ENCODE results near the gene THSD4.

Gene THSD4

DNA sequence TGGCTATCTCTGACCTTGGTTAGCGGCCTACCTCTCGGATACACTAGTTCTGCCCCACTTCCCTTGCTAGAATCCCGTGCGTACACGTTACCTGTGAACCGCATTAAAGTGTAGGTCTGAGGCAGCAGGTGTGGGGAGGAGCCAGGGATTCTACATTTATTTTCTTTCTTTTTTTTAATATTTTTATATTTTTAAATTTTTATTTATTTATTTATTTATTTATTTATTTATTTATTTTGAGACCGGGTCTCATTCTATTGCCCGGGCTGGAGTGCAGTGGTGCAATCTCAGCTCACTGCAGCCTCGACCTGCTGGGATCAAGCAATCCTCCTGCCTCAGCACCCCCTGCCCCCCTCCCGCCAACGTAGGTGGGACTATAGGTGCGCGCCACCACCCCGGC is 634.2 kb downstream of the THSD4 start:
- Histone ChIP-seq H3K27ac (ENCODE audit: low read depth, low read length) (no peak overlapping the region), H3K79me2 (ENCODE audit: control insufficient read depth, low read length) (no peaks in the 10 kb centered on the region), H3K9me2 (replicated peaks; ENCODE audit: control insufficient read depth, low read length) (no peaks in the 10 kb centered on the region), H3K4me3 (ENCODE audit: low read length) (no peak overlapping the region), H3K36me3 (ENCODE audit: control insufficient read depth, low read length) (no peaks in the 10 kb centered on the region), H4K20me1 (ENCODE audit: control insufficient read depth, insufficient read depth, low read depth, low read length) (no peaks in the 10 kb centered on the region), H3K9me3 (ENCODE audit: control insufficient read depth, insufficient read depth, low read length) (no peaks in the 10 kb centered on the region), H3F3A (ENCODE audit: control insufficient read depth, insufficient read depth) (no peaks in the 10 kb centered on the region), H3K4me1 (ENCODE audit: control insufficient read depth, low read length) (no peaks in the 10 kb centered on the region), H3K4me2 (ENCODE audit: low read length) (no peak overlapping the region), H3K27me3 (ENCODE audit: control insufficient read depth, low read length) (peaks cover 3% of the 10 kb centered on the region; the same call in 1 of the 2 replicates)
- TF ChIP-seq EZH2phosphoT487 (IDR thresholded peaks at IDR 0.05; ENCODE audit: borderline replicate concordance, low read length): no peak
- TF ChIP-seq, protein P1, sequence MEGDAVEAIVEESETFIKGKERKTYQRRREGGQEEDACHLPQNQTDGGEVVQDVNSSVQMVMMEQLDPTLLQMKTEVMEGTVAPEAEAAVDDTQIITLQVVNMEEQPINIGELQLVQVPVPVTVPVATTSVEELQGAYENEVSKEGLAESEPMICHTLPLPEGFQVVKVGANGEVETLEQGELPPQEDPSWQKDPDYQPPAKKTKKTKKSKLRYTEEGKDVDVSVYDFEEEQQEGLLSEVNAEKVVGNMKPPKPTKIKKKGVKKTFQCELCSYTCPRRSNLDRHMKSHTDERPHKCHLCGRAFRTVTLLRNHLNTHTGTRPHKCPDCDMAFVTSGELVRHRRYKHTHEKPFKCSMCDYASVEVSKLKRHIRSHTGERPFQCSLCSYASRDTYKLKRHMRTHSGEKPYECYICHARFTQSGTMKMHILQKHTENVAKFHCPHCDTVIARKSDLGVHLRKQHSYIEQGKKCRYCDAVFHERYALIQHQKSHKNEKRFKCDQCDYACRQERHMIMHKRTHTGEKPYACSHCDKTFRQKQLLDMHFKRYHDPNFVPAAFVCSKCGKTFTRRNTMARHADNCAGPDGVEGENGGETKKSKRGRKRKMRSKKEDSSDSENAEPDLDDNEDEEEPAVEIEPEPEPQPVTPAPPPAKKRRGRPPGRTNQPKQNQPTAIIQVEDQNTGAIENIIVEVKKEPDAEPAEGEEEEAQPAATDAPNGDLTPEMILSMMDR (IDR thresholded peaks at IDR 0.05; ENCODE audit: low read depth, low read length, poor library complexity, severe bottlenecking): no peak

DNA sequence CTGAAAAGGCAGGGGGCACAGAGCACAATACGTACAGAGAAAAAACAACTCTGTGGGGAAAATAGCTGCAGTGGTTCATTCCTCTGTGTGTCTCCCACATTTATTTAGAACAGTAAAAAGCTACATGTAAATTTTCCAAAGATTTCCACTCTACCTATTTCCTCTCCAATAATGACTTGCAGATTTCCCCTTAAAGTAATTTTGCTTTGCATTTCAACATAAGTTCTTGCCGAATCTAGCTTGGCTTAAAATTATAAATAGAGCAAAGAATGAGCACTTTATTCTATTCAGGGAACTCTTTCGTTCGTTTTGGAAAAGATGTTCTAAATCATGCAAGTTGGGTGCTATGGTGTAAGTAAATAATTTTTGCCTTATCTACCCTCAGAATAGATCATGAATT is 636.9 kb downstream of the THSD4 start:
- H3F3A ChIP-seq (ENCODE audit: control insufficient read depth, insufficient read depth): no peaks in the 10 kb centered on the region
- no peak overlapping the region for H3K4me2 ChIP-seq (ENCODE audit: low read length)
- no peaks in the 10 kb centered on the region for H3K36me3 ChIP-seq (ENCODE audit: control insufficient read depth, low read length)
- no peaks in the 10 kb centered on the region for H3K79me2 ChIP-seq (ENCODE audit: control insufficient read depth, low read length)
- H3K27me3 ChIP-seq (ENCODE audit: control insufficient read depth, low read length): peaks cover 7% of the 10 kb centered on the region; the same call in 1 of the 2 replicates
- H3K4me3 ChIP-seq (ENCODE audit: low read length): no peak overlapping the region
- TF ChIP-seq, protein P1 (IDR thresholded peaks at IDR 0.05; ENCODE audit: low read depth, low read length, poor library complexity, severe bottlenecking): no peak
- TF ChIP-seq EZH2phosphoT487 (IDR thresholded peaks at IDR 0.05; ENCODE audit: borderline replicate concordance, low read length): no peak
- no peaks in the 10 kb centered on the region for H3K9me3 ChIP-seq (ENCODE audit: control insufficient read depth, insufficient read depth, low read length)
- H3K9me2 ChIP-seq (replicated peaks; ENCODE audit: control insufficient read depth, low read length): no peaks in the 10 kb centered on the region
- H3K4me1 ChIP-seq (ENCODE audit: control insufficient read depth, low read length): no peaks in the 10 kb centered on the region
- H4K20me1 ChIP-seq (ENCODE audit: control insufficient read depth, insufficient read depth, low read depth, low read length): no peaks in the 10 kb centered on the region
- no peak overlapping the region for H3K27ac ChIP-seq (ENCODE audit: low read depth, low read length)

GRCh38 chr15:71752604-71753289 is 637.5 kb downstream of the THSD4 start:
- H3F3A ChIP-seq (ENCODE audit: control insufficient read depth, insufficient read depth): no peaks in the 10 kb centered on the region
- no peak overlapping the region for H3K4me3 ChIP-seq (ENCODE audit: low read length)
- H3K9me3 ChIP-seq (ENCODE audit: control insufficient read depth, insufficient read depth, low read length): no peaks in the 10 kb centered on the region
- H3K4me2 ChIP-seq (ENCODE audit: low read length): no peak overlapping the region
- no peak overlapping the region for H3K27ac ChIP-seq (ENCODE audit: low read depth, low read length)
- no peaks in the 10 kb centered on the region for H3K36me3 ChIP-seq (ENCODE audit: control insufficient read depth, low read length)
- no peak for TF ChIP-seq EZH2phosphoT487 (IDR thresholded peaks at IDR 0.05; ENCODE audit: borderline replicate concordance, low read length)
- TF ChIP-seq, protein P1 (IDR thresholded peaks at IDR 0.05; ENCODE audit: low read depth, low read length, poor library complexity, severe bottlenecking): peak; percentile 41
- H3K27me3 ChIP-seq (ENCODE audit: control insufficient read depth, low read length): peaks cover 7% of the 10 kb centered on the region; the same call in 1 of the 2 replicates
- H3K9me2 ChIP-seq (replicated peaks; ENCODE audit: control insufficient read depth, low read length): no peaks in the 10 kb centered on the region
- no peaks in the 10 kb centered on the region for H3K4me1 ChIP-seq (ENCODE audit: control insufficient read depth, low read length)
- no peaks in the 10 kb centered on the region for H3K79me2 ChIP-seq (ENCODE audit: control insufficient read depth, low read length)
- no peaks in the 10 kb centered on the region for H4K20me1 ChIP-seq (ENCODE audit: control insufficient read depth, insufficient read depth, low read depth, low read length)
